Testis (tissue), 3 donors: ENCODE data around the gene PLA2G4A. TPM values are rescaled to one million over a fixed set of nuclear protein-coding genes. Genes with fewer than 3 reads are reported as not detected.

Experiments
- DNase-seq: peaks from one replicate; pipeline ENCODE4 v3.0.0-alpha.2; 2019
- H3K27ac ChIP-seq, 2 donors: fragments of 200-600 bp; sonication (generic); one replicate each; pipeline ENCODE4 v1.5.1; 2019
- H3K27me3 ChIP-seq: fragments of 200-600 bp; sonication (generic); one replicate; pipeline ENCODE4 v1.5.1; 2019
- H3K36me3 ChIP-seq: fragments of 200-600 bp; sonication (generic); one replicate; pipeline ENCODE4 v1.5.1; 2017; ENCODE audit warnings: low read depth; ENCODE audit errors: missing control alignments
- H3K4me1 ChIP-seq: fragments of 200-600 bp; sonication (generic); one replicate; pipeline ENCODE4 v1.5.1; 2019
- H3K4me3 ChIP-seq, 2 donors: fragments of 200-600 bp; sonication (generic); one replicate each; pipeline ENCODE4 v1.5.1; 2017 to 2019
- H3K9me3 ChIP-seq: fragments of 200-600 bp; sonication (generic); one replicate; pipeline ENCODE4 v1.5.1; 2017
- CTCF ChIP-seq, 3 experiments: fragments of 450-650 bp in 2 of 3; fragments of 200-600 bp in 1 of 3; sonication (generic) in 1 of 3; IDR thresholded peaks; one replicate each; pipeline ENCODE4 v1.5.1; 2016 to 2019; ENCODE audit warnings: antibody characterized with exemption in 3 of 3, mild to moderate bottlenecking in 2 of 3, moderate library complexity in 1 of 3
- POLR2A ChIP-seq: fragments of 450-650 bp; IDR thresholded peaks from one replicate; pipeline ENCODE4 v1.6.1; 2017; ENCODE audit warnings: antibody characterized with exemption, mild to moderate bottlenecking, moderate library complexity
- WGBS, 2 donors: methylation state at CpG; one replicate each; pipeline ENCODE4 v1.1.5; 2018; 5-methylcytosine and 5-hydroxymethylcytosine counted together
- intact Hi-C: fragments of 100-400 bp; cut with DNase I; formaldehyde crosslinking; loops from one replicate; pipeline ENCODE4 v1.15.1; 2023; ENCODE audit warnings: low total_unique reads
- polyA plus RNA-seq: library from polyadenylated mRNA; stranded (reverse); fragments of 350-450 nt; fragmentation: Illumina TruSeq; extraction: RNeasy Lipid Tissue Mini Kit (QIAGEN cat#74804); gene quantifications from one replicate; pipeline ENCODE4 v1.2.3, GENCODE V29; 2014; ENCODE audit warnings: low read depth, low replicate concordance; ENCODE audit not compliant: insufficient read depth
- total RNA-seq, 2 donors: library from RNA; depleted of rRNA; stranded (reverse); fragments of >200 nt; gene quantifications; one replicate each; pipeline ENCODE4 v1.2.3, GENCODE V29; 2016

Gene PLA2G4A
- total and polyA plus RNA-seq, 3 donors from 2014 or later: 4.9 to 6.4 (median 6.4) TPM

- Histone ChIP-seq H3K9me3 (no peaks in the 10 kb centered on the region), H3K36me3 (no peaks in the 10 kb centered on the region), H3K4me3 (no peak overlapping the region), H3K27me3 (no peaks in the 10 kb centered on the region), H3K27ac (no peak overlapping the region), H3K4me1 (no peaks in the 10 kb centered on the region)
- 70 to 74% methylated on average over 4 of the region's 4 CpGs for WGBS, 2 donors
- intact Hi-C loops: no loop called here
- TF ChIP-seq CTCF (IDR thresholded peaks at IDR 0.05): no peak
- TF ChIP-seq POLR2A: no peak
- DNase-seq: no peak
These were observed 182.0 kb downstream of the PLA2G4A start for GRCh38 chr1:187010571-187011309.

- H3K4me3 ChIP-seq: no peak overlapping the region
- no peak for TF ChIP-seq POLR2A
- no peak for TF ChIP-seq CTCF (IDR thresholded peaks at IDR 0.05)
- no peak overlapping the region for H3K27ac ChIP-seq
- DNase-seq: no peak
- H3K27me3 ChIP-seq: no peaks in the 10 kb centered on the region
- no peaks in the 10 kb centered on the region for H3K4me1 ChIP-seq
- WGBS, 2 donors: 84 to 86% methylated on average over 5 of the region's 5 CpGs
- H3K36me3 ChIP-seq: no peaks in the 10 kb centered on the region
- intact Hi-C loops: no loop called here
- no peaks in the 10 kb centered on the region for H3K9me3 ChIP-seq
These were observed 184.9 kb downstream of the PLA2G4A start for GRCh38 chr1:187013582-187014200.

- H3K4me3 ChIP-seq: no peak overlapping the region
- no peaks in the 10 kb centered on the region for H3K9me3 ChIP-seq
- H3K36me3 ChIP-seq: no peaks in the 10 kb centered on the region
- no peak for TF ChIP-seq POLR2A
- TF ChIP-seq CTCF (IDR thresholded peaks at IDR 0.05): no peak
- no peak overlapping the region for H3K27ac ChIP-seq
- no peaks in the 10 kb centered on the region for H3K27me3 ChIP-seq
- DNase-seq: no peak
- intact Hi-C loops: no loop called here
- no peaks in the 10 kb centered on the region for H3K4me1 ChIP-seq
These were observed 189.5 kb downstream of the PLA2G4A start for GRCh38 chr1:187018291-187018690.

- Histone ChIP-seq H3K27ac (no peak overlapping the region), H3K36me3 (no peaks in the 10 kb centered on the region), H3K9me3 (no peaks in the 10 kb centered on the region), H3K27me3 (no peaks in the 10 kb centered on the region), H3K4me1 (no peaks in the 10 kb centered on the region), H3K4me3 (no peak overlapping the region)
- TF ChIP-seq POLR2A: no peak
- TF ChIP-seq CTCF (IDR thresholded peaks at IDR 0.05): no peak
- WGBS, 2 donors: 100% methylated on average over 1 of the region's 1 CpG
- intact Hi-C loops: no loop called here
- DNase-seq: no peak
These were observed 198.5 kb downstream of the PLA2G4A start for GRCh38 chr1:187027253-187027652.
